Smooth muscle cell (in vitro differentiated cells): ENCODE data around the gene LTBP1. TPM values are rescaled to one million over a fixed set of nuclear protein-coding genes. Genes with fewer than 3 reads are reported as not detected.

Experiments
- DNase-seq: peaks from one replicate; lab custom pipeline; 2025; ENCODE audit not compliant: unreplicated experiment; lab: John Stamatoyannopoulos, UW
- H2AFZ ChIP-seq: fragments of 200-600 bp; sonication (generic); 2 replicates; pipeline ENCODE4 v1.6.0; 2016; ENCODE audit warnings: antibody characterized with exemption, low read depth, mild to moderate bottlenecking
- H3F3A ChIP-seq: fragments of 200-600 bp; sonication (generic); 2 replicates; pipeline ENCODE4 v1.6.0; 2017; ENCODE audit warnings: antibody characterized with exemption, low read depth
- H3K27ac ChIP-seq: fragments of 200-600 bp; sonication (generic); 2 replicates; pipeline ENCODE4 v1.5.1; 2016; ENCODE audit warnings: low read depth, mild to moderate bottlenecking
- H3K27me3 ChIP-seq: fragments of 200-600 bp; sonication (generic); 2 replicates; pipeline ENCODE4 v1.6.1; 2016; ENCODE audit warnings: low read depth, mild to moderate bottlenecking
- H3K36me3 ChIP-seq: fragments of 200-600 bp; sonication (generic); 2 replicates; pipeline ENCODE4 v1.5.1; 2016; ENCODE audit warnings: low read depth
- H3K4me1 ChIP-seq: fragments of 200-600 bp; sonication (generic); 2 replicates; pipeline ENCODE4 v1.5.1; 2016; ENCODE audit warnings: low read depth
- H3K4me2 ChIP-seq: fragments of 200-600 bp; sonication (generic); 2 replicates; pipeline ENCODE4 v1.6.0; 2016; ENCODE audit warnings: mild to moderate bottlenecking
- H3K4me3 ChIP-seq: fragments of 200-600 bp; sonication (generic); 2 replicates; pipeline ENCODE4 v1.5.1; 2016; ENCODE audit warnings: mild to moderate bottlenecking
- H3K79me2 ChIP-seq: fragments of 200-600 bp; sonication (generic); 2 replicates; pipeline ENCODE4 v1.6.0; 2016; ENCODE audit warnings: low read depth, mild to moderate bottlenecking
- H3K9ac ChIP-seq: fragments of 200-600 bp; sonication (generic); 2 replicates; pipeline ENCODE4 v1.6.0; 2016; ENCODE audit warnings: low read depth
- H3K9me3 ChIP-seq: fragments of 200-600 bp; sonication (generic); replicated peaks from 2 replicates; pipeline ENCODE4 v1.5.1; 2016; ENCODE audit warnings: low read depth
- H4K20me1 ChIP-seq: fragments of 200-600 bp; sonication (generic); 2 replicates; pipeline ENCODE4 v1.6.0; 2016; ENCODE audit warnings: low read depth
- CTCF ChIP-seq: fragments of 200-600 bp; sonication (generic); IDR thresholded peaks from 2 replicates; pipeline ENCODE4 v1.5.1; 2017; ENCODE audit warnings: borderline replicate concordance, mild to moderate bottlenecking, antibody characterized with exemption; ENCODE audit not compliant: insufficient read depth, poor library complexity, severe bottlenecking
- WGBS: methylation state at CpG from one replicate; pipeline ENCODE4 v1.1.7; 2016; ENCODE audit warnings: low lambda C conversion rate; 5-methylcytosine and 5-hydroxymethylcytosine counted together
- polyA plus RNA-seq: library from polyadenylated mRNA; unstranded; fragments of >200 nt; fragmentation: Nextera tagmentation; extraction: Ambion mirVana; gene quantifications from 2 replicates; pipeline ENCODE4 v1.2.1, GENCODE V29; 2016
- total RNA-seq: library from RNA; depleted of rRNA; stranded (reverse); fragments of >200 nt; gene quantifications from 2 replicates; pipeline ENCODE4 v1.2.3, GENCODE V29; 2014

Gene LTBP1
- total and polyA plus RNA-seq, 2 experiments from 2014 or later: 146 to 250 TPM

GRCh38 chr2:33214857-33215256 lies 268.1 kb downstream of the LTBP1 start:
- H3F3A ChIP-seq: peaks cover 18% of the 10 kb centered on the region
- WGBS: 65% methylated on average over 6 of the region's 6 CpGs
- peak overlapping the region; percentile 55 for H3K9ac ChIP-seq
- TF ChIP-seq CTCF: no peak
- no peaks in the 10 kb centered on the region for H4K20me1 ChIP-seq
- H3K4me2 ChIP-seq: peak overlapping the region; percentile 77
- peaks cover 21% of the 10 kb centered on the region for H3K4me1 ChIP-seq
- H3K79me2 ChIP-seq: no peaks in the 10 kb centered on the region
- no peaks in the 10 kb centered on the region for H3K27me3 ChIP-seq
- peak overlapping the region; percentile 96 for H3K27ac ChIP-seq
- no peak overlapping the region for H3K4me3 ChIP-seq
- no peak overlapping the region for H2AFZ ChIP-seq
- H3K36me3 ChIP-seq: no peaks in the 10 kb centered on the region
- H3K9me3 ChIP-seq: no peaks in the 10 kb centered on the region
- no peak for DNase-seq

- Histone ChIP-seq H3K9me3 (no peaks in the 10 kb centered on the region), H3F3A (peaks cover 13% of the 10 kb centered on the region), H3K4me1 (peaks cover 19% of the 10 kb centered on the region), H3K79me2 (no peaks in the 10 kb centered on the region), H3K9ac (no peak overlapping the region), H3K4me2 (no peak overlapping the region), H2AFZ (no peak overlapping the region), H3K4me3 (no peak overlapping the region), H3K36me3 (no peaks in the 10 kb centered on the region), H4K20me1 (no peaks in the 10 kb centered on the region), H3K27me3 (no peaks in the 10 kb centered on the region), H3K27ac (peak overlapping the region; percentile 96)
- DNase-seq: no peak
- WGBS: 18% methylated on average over 3 of the region's 3 CpGs
- no peak for TF ChIP-seq CTCF
These were observed 268.5 kb downstream of the LTBP1 start for GRCh38 chr2:33215299-33215698.

- peaks cover 18% of the 10 kb centered on the region for H3K4me1 ChIP-seq
- 78% methylated on average over 3 of the region's 3 CpGs for WGBS
- no peak overlapping the region for H3K4me3 ChIP-seq
- DNase-seq: no peak
- H3K9ac ChIP-seq: no peak overlapping the region
- H3K4me2 ChIP-seq: no peak overlapping the region
- no peaks in the 10 kb centered on the region for H3K9me3 ChIP-seq
- TF ChIP-seq CTCF: no peak
- peak overlapping the region; percentile 96 for H3K27ac ChIP-seq
- H3F3A ChIP-seq: peaks cover 11% of the 10 kb centered on the region
- no peaks in the 10 kb centered on the region for H3K27me3 ChIP-seq
- H3K79me2 ChIP-seq: no peaks in the 10 kb centered on the region
- no peaks in the 10 kb centered on the region for H4K20me1 ChIP-seq
- H2AFZ ChIP-seq: no peak overlapping the region
- H3K36me3 ChIP-seq: no peaks in the 10 kb centered on the region
These were observed 269.2 kb downstream of the LTBP1 start for GRCh38 chr2:33215983-33216382.

- Histone ChIP-seq H2AFZ (no peak overlapping the region), H3K79me2 (no peaks in the 10 kb centered on the region), H3K27ac (peak overlapping the region; percentile 96), H3K9ac (no peak overlapping the region), H3F3A (peaks cover 6% of the 10 kb centered on the region), H3K27me3 (no peaks in the 10 kb centered on the region), H3K4me3 (no peak overlapping the region), H3K4me1 (peaks cover 11% of the 10 kb centered on the region), H3K4me2 (no peak overlapping the region), H4K20me1 (no peaks in the 10 kb centered on the region), H3K36me3 (no peaks in the 10 kb centered on the region), H3K9me3 (no peaks in the 10 kb centered on the region)
- WGBS: 97% methylated on average over 3 of the region's 3 CpGs
- TF ChIP-seq CTCF: no peak
- DNase-seq: no peak
These were observed 269.9 kb downstream of the LTBP1 start for GRCh38 chr2:33216508-33217182.
